TTC549 (cell line): Measurements from ENCODE around the gene TANK.
A peak's percentile ranks its signal among the peaks of the same experiment; 100 is the strongest.
"Not testable (repeated sequence)": the region's sequence is repeated elsewhere in the genome, so short reads cannot be mapped to it uniquely, and the experiment has no call there.

Source experiments
- FAIRE-seq: peaks from 2 replicates; lab custom pipeline; 2012; peaks lifted over from hg19 to GRCh38; lab: Jason Lieb, UNC

Gene TANK, protein sequence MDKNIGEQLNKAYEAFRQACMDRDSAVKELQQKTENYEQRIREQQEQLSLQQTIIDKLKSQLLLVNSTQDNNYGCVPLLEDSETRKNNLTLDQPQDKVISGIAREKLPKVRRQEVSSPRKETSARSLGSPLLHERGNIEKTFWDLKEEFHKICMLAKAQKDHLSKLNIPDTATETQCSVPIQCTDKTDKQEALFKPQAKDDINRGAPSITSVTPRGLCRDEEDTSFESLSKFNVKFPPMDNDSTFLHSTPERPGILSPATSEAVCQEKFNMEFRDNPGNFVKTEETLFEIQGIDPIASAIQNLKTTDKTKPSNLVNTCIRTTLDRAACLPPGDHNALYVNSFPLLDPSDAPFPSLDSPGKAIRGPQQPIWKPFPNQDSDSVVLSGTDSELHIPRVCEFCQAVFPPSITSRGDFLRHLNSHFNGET

DNA sequence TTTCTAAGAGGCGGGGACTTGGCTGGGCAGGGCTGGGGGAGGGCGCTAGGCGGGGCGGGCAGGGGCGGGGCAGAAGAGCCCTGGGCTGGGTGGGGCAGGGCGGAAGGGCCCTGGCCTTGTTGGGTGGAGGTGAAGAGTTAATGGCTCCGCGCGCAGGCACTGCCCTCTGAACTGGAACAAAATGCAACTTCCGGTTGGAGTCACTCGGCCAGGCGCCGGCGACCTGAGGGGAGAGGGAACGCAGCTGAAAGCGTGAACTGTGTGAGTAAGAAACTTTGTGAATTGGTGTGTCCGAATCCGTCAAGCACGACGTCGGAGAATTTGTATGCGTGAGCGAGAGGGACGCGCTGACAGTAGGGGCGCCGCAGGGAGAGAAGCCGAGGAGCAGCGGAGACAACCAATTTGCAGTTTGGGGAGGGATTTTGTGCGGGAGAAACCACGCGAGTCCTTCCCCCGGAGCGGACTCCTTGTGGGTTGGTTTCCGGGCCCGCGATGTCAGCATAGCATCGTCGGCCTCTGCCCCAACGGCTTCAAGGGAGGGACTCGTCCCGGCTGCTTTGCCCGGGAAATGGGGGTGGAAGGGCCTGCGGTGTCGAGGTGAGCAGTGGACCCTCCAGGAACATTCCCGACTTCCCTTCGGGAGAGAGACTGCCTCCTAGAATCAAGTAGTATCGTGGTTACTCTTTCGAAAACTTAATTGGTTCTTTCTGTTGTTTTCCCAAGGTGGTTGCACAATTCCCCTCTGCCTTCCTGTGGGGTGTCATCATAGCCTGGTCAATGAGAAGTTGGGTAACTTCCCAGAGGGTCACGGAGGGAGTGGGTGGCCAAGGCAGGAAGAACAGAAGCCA is at the start of gene TANK:
TSS of gene TANK (plus strand) at position 203 of the 848 bp plus-strand sequence. CDS start 19,235 bp downstream, outside the sequence.
- peak; percentile 47 for FAIRE-seq

DNA sequence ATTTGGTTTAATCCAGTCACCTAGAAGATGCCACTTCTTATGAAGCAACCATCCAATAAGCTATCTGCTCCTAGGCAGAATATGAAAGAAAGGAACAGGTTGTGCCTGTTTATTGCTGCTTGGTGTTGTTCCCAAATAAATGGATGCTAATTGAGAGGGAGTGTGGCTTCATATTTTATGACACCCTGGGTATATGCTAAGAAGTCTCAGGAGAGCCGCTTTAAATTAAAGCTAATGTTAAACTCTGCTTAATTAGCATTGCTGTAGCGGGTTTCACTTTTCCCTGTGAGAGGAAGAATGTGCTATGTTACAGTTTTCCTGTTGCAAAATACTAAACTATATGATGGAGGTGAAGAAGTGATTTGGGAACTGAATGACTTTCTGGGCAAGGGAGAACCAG is 48.7 kb upstream of the TANK start:
- no peak for FAIRE-seq

DNA sequence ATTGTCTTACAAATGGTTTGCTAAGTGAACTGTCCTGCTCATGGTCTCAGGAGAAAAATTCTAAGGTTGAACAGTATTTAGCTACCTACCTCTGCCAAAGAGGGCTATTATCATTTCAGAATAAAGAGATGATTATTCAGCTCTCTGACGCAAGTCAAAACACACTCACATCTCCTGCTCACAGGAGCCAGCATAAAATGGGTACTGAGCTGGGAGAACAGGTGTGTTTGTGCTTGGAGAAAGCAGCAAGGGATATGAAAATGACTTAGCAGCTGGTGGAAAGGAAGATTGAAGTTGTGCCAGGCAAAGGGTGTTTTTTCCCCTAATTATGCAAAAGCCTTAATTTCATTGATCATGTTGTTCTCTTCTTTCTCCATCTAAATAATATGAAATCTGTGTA is 47.3 kb upstream of the TANK start:
- FAIRE-seq = no peak

DNA sequence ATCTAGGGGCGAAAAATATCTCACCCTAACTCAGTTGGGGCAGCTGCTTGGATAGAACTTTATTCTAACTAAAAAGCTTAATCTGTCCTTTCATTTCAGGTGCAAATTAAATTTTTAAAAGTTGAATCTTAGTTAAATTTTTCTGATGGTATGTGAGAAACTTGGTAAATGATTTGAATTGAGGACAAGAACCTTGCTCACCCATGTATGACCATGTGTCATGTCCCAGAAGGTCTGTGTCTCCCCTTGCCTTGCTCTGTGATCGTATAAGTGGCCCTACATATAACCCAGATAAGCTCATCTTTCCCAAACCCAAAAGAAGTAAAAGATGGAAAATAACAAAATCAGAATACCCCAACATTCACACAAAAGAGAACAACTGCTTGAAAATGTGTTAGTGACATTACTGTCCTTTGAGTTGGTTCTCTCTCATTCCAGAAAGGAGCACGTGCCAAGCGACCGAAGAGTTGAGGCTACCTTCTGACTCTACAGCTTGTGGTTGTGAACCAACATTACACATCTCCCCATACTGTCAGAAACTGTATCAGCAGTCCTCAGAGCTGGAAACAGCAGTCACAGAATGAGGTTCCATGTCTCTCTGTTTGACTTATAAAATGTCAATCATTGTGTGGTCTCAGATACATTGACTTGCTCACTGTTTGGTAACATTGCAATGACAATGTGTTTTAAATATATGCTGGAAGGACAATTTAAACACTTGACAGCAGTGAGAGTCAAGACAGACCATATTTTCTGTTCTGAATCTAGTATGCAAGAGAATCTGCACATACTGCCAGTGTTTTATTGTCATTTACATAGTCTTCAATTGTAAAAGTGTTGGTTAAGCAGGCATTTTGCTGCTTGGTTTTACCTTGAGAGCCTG is 46.3 kb upstream of the TANK start:
- no peak for FAIRE-seq

DNA sequence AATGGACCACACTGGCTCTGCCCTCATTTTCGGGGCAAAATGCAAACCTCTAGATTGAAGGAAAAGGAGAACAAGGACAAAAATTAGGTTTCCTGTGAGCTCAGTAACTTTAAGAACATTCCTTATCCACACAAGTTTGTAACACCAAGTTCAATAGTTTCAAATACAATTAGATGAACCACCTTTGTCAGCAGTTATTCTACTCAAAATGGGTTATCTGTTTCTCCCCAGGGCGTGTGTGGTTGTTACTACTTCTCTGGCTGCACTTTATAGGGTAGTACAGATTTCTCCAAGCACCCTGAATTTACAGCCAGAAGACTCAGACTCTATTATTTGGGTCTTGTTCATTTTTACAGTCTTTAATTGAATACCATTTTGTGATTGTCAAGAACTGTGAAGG is 45.0 kb upstream of the TANK start:
- no peak for FAIRE-seq

DNA sequence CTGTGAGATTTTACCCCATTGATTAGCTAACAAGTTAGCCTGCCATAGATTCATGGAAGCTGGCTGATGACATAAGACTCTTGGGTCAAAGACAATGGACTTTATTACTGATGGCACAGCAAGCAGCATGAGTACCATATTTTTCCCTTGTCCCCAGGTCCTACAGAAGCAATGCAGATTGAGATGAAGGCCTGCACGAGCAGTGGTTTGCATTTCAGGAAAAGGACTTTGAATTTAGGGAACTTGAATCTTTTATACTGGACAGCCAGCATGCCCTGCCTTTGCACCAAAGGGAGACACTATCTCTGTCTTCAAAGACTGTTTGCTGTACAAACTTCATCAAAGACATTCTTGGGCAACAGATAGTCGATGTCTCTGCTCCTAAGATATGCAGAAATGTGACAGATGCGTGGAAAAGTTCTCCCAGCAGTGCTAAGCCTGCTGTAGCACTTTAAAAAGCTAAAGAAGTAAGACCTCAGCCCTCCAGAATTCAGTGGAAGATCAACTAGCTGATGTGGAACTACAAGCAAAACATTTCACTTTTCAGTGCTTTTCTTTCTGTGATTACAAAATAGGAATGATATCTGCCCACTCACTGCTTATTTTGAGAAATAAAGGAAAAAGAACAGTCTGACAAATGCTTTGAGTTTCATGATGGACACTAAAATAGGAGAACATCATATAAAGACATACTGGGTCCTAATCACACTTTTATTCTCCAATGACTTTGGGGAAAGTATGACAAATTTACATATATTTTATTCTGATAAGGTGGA is 44.4 kb upstream of the TANK start:
- FAIRE-seq = no peak

DNA sequence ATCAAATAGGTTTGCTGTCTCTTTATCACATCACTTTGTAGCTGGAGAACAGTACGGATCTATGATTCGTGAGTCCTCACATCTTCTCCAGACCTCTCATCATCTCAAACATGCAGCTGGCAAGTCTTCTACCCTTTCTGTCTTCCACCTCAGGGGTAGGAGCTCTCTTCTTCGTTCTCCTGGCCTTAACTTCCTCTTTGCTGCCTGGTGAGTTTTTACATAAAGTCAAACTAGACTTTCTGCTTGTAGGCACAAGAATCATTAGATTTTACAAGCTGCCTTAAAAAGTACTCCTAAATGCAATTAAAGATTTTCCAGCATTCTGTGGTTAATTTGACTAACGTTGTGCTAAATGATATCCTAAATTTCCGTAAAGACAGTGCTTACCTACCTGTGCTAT is 43.7 kb upstream of the TANK start:
- no peak for FAIRE-seq

DNA sequence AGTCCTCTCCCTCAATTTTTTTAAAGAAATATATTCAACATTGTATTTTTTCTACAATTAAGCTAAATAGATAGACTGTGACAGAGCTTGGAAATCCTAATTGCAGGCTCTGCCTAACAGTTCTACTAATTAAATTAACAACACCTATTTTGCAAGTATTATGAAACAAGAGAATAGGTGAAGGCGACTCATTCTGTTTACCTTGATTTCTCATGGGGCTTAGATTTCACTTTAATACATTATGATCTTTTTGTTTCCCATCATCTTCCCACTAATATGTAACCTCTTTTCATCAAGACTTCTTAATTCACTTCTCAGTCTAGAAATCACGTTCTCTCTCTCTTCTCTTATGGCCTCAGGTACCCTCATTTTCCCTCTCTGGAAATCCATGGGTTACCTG is 42.7 kb upstream of the TANK start:
- FAIRE-seq = no peak

DNA sequence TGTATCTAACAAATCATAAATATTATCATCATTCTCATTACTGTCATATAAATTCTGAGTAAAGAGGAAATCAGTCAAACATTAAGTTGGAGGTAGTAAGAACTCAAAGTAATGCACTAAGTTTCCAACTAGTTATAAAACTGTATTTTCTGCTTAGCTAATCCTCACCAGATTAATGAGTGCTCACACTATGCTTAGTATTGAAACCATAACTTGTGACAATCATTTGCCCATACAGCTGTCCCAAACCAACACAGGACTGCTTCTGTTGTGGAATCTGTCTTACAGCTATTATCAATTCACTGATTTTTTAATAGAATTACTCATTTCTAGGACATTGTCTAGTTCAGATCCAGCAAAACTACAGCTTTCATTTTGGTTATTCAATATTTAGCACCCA is 41.5 kb upstream of the TANK start:
- FAIRE-seq = no peak

DNA sequence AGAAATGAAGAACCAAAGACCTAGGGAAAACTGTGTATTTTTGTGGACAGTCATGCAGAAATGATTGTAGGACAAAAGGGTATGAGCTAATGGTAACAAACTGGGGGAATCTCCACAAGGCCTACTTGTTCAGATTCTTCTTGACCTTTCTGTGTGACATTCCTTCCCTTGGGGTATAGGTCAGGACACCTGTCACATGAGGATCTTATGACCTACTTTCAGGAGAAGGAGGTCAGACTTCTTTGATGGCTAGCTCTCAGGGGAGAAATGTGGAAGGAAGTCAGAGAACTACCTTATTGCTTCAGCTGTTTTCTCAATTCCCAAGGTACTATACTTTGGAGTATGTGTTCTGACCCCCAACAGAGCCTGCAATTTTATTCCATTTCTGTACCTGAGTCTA is 40.7 kb upstream of the TANK start:
- no peak for FAIRE-seq

DNA sequence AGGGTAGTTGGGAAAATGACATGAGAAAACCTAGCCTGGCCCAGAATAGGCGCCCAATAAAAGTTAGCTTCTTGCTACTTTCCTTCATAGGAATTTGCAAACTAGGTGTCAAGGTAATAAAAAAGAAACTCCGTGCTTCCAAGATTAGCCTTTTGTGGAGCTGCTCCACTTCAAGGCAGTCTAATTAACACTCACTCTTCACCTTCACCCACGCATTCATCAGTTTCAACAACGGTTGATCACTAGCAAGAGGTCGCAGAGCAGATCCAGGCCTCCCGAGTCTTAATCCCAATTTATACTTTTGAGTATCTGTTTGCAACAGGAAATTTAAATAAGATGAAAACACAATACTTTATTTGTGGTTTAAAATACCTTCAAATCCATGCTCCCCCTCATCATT is 39.5 kb upstream of the TANK start:
- FAIRE-seq = no peak

DNA sequence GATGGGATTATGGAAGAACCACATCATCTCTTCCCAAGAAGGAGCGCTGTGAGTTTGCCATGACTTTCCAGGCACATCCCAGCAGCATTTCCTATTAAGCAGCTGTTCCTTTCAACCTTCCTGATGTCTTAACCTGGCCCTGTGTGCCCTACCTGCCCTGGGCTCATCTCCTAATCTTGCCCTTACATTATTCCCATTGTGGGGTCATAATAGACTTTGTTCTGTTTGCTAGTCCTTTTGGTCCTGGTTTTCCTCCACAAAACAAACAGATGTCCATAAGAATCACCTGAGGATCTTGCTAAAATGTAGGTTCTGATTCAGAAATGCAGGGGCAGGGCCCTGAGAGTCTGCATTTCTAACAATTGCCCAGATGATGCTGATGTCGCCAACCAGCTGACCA is 38.6 kb upstream of the TANK start:
- FAIRE-seq = no peak

DNA sequence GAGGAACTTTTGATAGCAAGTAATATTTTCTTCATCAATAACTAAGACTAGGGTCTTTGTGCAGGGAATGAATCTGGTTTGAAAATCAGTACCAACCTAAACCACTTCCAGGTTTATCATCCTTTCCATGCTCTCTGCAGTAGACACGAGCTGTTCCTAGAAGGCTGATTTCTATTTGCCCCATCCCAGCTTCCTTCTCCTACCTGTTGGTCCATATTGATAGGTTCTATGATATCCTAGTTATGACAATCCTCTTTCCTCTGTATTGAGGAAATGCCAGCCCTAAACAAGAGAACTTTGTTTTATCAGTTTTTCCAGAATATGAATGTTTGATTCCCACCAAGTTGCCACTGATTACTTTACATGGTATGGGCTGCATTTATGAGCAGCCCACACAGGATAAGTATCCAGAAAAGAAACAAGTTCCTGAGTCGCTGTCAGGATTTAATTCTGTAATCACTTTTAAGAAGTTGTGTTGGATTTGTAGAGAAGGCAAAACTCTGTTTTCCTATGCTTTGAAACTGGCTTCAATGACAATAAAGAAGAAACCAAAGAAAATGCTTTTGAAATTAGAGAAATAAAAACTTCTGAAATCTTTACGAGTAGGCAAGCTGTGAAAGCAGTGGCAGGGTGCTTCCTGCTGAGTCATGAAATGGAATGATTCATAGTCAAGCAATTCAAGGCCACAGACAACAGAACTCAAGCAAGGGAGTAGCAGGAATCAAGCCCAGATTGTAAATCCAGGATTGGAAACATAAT is 37.3 kb upstream of the TANK start:
- peak; percentile 86 for FAIRE-seq

DNA sequence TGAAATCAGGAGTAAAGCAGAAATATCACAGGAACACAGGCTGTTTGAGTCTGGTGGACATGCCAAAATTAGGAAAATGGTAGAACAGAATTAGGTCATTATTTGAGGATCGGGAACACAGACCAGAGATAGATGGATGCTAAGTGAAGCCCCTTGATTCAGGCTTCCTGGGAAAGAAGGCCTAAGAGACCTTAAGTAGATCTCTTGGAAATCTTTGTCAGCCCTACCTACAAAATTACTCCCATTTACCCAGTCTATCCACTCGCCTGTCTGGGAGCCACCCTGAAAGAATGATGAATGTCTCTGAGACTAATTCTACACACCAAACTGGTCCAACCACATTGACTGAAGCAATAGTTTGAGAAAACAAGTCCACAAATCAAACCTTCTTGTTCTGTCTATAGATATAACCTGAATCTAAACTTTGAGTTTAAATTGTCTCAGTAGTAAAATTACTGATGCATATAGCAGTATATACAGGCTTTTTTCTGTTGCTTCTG is 36.6 kb upstream of the TANK start:
- FAIRE-seq = peak; percentile 39

DNA sequence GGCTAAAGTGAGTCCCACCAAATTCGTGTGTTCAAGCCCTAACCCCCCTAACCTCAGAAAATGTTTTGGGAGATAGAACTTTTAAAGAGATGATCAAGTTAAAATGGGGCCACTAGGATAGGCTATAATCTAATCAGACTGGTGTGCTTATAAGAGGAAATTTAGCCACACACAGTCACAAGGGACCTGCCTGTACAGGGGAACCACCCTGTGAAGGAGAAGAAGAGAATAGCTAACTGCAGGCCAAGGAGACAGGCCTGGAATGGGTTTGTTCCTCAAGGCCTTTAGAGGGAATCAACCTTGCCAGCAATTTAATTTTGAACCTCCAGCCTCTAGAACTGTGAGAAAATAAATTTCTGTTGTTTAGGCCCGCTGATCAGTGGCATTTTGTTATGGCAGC is 36.0 kb upstream of the TANK start:
- no peak for FAIRE-seq

DNA sequence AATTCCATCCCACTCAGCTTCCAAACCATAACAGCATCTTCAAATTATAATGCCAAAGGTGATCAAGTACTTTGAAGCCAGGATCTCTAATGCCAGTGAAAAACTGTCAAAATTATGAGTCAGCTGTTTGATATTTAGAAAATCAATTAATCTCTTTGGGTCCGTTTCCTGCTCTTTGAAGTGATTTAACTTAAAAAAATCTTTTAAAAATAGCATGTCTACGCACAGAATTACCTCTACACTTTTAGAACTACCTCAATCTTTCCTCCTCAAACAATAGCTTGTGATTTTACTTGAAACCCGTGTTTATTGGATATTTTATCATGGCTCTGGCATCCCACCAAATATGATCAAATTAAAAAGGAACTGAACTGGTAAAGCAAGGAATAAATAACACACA is 31.3 kb upstream of the TANK start:
- no peak for FAIRE-seq

DNA sequence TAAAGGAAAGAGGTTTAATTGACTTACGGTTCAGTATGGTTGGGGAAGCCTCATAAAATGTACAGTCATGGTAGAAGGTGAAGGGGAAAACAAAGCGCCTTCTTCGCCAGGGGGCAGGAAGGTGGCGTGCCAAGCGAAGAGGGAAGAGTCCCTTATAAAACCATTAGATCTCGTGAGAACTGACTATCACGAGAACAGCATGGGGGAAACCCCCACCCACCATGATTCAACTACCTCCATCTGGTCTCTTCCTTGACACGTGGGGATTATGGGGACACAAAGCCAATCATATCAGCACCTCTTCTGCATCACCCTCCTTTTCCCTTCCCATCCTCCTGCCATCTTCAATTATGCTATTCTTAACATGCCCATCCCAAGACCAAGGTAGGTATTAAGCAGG is 29.9 kb upstream of the TANK start:
- no peak for FAIRE-seq

DNA sequence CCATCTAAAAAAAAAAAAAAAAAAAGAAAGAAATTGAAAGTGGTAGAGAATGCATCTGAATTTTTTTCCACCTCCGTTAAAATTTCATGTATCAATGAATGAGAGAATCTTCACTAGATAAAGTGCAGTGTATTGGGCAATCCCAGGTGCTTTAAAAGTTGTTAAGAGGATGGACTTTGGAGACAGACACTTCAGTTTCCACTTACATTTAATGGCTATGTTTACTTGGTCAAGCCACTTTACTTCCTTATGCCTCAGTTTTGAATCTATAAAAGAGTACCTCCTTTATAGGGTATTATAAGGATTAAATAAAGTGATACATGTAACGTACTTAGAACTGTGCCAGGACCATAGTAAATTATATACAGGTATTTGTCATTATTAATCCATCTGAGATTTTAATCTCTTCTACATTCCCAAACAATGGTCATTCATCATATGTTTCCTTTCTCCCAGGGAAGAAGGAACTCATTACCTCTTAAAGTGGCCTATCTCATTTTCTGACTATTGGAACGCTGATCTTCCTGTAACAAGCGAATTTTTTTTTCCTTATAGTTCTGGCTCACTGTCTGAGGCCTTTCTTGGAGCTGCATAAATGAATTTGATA is 29.1 kb upstream of the TANK start:
- no peak for FAIRE-seq

DNA sequence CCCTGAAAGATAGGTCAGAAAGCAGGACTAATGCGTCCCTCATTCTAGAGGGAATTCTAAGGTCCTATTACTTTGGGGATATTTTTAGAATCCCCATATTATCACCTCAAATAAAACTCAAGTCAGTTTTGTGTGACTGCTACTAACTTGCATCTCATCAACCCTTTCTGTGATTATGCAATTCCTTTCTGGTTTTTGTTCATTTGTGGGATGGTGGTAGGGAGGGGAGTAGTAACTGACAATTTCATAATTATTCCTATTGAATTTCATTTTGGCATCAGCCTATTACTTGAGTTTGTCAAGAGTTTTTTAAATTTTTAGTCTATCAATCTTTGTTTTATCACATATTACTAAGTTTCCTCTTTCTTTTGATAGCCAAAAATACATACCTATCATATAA is 28.4 kb upstream of the TANK start:
- no peak for FAIRE-seq

DNA sequence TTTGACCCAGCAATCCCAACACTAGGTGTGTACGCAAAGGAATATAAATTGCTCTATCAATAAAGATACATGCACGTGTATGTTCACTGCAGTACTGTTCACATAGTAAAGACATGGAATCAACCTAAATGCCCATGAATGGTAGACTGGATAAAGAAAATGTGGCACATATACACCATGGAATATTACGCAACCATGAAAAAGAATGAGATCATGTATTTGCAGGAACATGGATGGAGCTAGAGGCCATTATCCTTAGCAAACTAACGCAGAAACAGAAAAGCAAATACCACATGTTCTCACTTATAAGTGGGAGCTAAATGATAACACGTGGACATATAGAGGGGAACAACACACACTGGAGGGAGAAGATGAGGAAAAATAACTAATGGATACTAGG is 27.8 kb upstream of the TANK start:
- FAIRE-seq = not testable (repeated sequence)
